ENCODE measurements around the gene GNPAT. TPM values are rescaled to one million over a fixed set of nuclear protein-coding genes. Genes with fewer than 3 reads are reported as not detected.

GNPAT gene
- total and polyA plus RNA-seq, 2 of the 4 experiments (the other 2 are of a cell fraction) = 17.2 to 36.0 TPM

DNA sequence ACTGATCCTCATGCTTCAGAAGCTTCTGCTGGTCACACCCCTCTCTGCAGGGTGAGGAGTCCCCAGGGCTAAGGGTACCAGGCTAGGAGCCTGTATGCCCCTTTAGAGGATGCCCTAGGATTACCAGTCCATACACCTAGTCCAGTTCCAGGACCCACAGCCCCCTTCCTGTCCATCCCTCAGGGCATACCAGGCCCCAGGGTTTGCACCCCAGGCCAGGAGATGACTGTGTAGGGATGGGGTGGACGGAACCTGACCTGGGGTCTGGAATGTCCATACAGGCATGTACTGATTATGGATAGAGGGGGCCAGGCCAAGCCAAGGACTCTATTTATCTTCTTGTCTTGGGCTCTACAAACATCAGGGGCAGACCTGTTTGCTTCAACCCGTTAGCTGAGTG is 44.3 kb upstream of the GNPAT start:
- Histone ChIP-seq H3K36me3 (ENCODE audit: control insufficient read depth, insufficient read depth, low read length) (no peaks in the 10 kb centered on the region), H2AK9ac (replicated peaks; ENCODE audit: low read depth, low read length, poor library complexity) (no peak overlapping the region), H3K4me1 (ENCODE audit: control insufficient read depth, insufficient read depth, low read length) (no peaks in the 10 kb centered on the region), H4K8ac (ENCODE audit: low read depth in 2 of 2, low read length in 2 of 2) (no peak overlapping the region), H3K4ac (ENCODE audit: low read depth, low read length) (no peak overlapping the region), H3K27ac (ENCODE audit: insufficient read depth, low read length) (no peak overlapping the region), H2BK15ac (ENCODE audit: low read depth, low read length) (no peak overlapping the region), H3K18ac (ENCODE audit: low read depth, low read length) (no peak overlapping the region), H3K4me2 (ENCODE audit: low read depth, low read length) (no peak overlapping the region), H3K9me1 (ENCODE audit: insufficient read depth, low read length) (no peaks in the 10 kb centered on the region), H4K91ac (ENCODE audit: insufficient read depth, low read depth, low read length) (no peak overlapping the region), H3K14ac (replicated peaks; ENCODE audit: low read depth, low read length) (no peak overlapping the region), H4K20me1 (ENCODE audit: insufficient read depth, low read length) (no peaks in the 10 kb centered on the region), H3K9me3 (ENCODE audit: control insufficient read depth, insufficient read depth, low read length) (no peaks in the 10 kb centered on the region), H3K4me3 (ENCODE audit: insufficient read depth, low read depth, low read length) (no peak overlapping the region), H2AK5ac (ENCODE audit: low read depth, low read length) (no peak overlapping the region), H2BK120ac (ENCODE audit: low read depth, low read length) (no peak overlapping the region), H3K79me1 (ENCODE audit: low read depth in 1 of 2, low read length in 2 of 2) (no peaks in the 10 kb centered on the region), H3K23ac (ENCODE audit: low read depth, low read length) (no peak overlapping the region), H2BK20ac (ENCODE audit: low read depth, low read length) (no peak overlapping the region), H2BK5ac (ENCODE audit: low read depth, low read length, poor library complexity, severe bottlenecking) (no peak overlapping the region), H3K56ac (ENCODE audit: extremely low read depth, insufficient read depth, low read length) (no peak overlapping the region), H3K9ac (ENCODE audit: low read depth, low read length) (no peak overlapping the region), H4K5ac (ENCODE audit: low read depth, low read length) (no peak overlapping the region), H3K27me3 (ENCODE audit: control insufficient read depth, insufficient read depth, low read length) (peaks cover 24% of the 10 kb centered on the region), H2AFZ (replicated peaks; ENCODE audit: low read length, poor library complexity) (no peak overlapping the region)
- POLR2A ChIA-PET (ENCODE audit: unreplicated experiment) = no interaction called here
- ATAC-seq (ENCODE audit: low read depth) = no peak
- dilution Hi-C loops (cut with HindIII; ENCODE audit: low sequenced_read_pairs, unreplicated experiment) (no loop called here), in situ Hi-C loops (cut with MboI; ENCODE audit: low sequenced_read_pairs) (no loop called here), intact Hi-C loops (cut with micrococcal nuclease) (no loop called here)
- no peak for DNase-seq
- no TSS peak for BruUV-seq (replicated peaks)
- CTCF ChIA-PET = interaction anchor here (0.7 kb wide), 1 partner anchor 260 kb away, joined by 7 read pairs; no protein-coding TSS in a partner anchor
- WGBS, 2 experiments (ENCODE audit: extremely low coverage in 2 of 2, insufficient read length in 1 of 2) = no CpG with 5 or more reads among the region's 2 CpGs
- TF ChIP-seq CHD1 (IDR thresholded peaks at IDR 0.05; ENCODE audit: low read depth, low read length) = no peak
- TF ChIP-seq, protein P1, sequence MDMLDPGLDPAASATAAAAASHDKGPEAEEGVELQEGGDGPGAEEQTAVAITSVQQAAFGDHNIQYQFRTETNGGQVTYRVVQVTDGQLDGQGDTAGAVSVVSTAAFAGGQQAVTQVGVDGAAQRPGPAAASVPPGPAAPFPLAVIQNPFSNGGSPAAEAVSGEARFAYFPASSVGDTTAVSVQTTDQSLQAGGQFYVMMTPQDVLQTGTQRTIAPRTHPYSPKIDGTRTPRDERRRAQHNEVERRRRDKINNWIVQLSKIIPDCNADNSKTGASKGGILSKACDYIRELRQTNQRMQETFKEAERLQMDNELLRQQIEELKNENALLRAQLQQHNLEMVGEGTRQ (IDR thresholded peaks at IDR 0.05; ENCODE audit: low read depth, low read length) = no peak
- TF ChIP-seq, protein P2, sequence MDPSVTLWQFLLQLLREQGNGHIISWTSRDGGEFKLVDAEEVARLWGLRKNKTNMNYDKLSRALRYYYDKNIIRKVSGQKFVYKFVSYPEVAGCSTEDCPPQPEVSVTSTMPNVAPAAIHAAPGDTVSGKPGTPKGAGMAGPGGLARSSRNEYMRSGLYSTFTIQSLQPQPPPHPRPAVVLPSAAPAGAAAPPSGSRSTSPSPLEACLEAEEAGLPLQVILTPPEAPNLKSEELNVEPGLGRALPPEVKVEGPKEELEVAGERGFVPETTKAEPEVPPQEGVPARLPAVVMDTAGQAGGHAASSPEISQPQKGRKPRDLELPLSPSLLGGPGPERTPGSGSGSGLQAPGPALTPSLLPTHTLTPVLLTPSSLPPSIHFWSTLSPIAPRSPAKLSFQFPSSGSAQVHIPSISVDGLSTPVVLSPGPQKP (IDR thresholded peaks at IDR 0.05; ENCODE audit: borderline replicate concordance, low read depth, low read length) = no peak
- TF ChIP-seq MXI1 (IDR thresholded peaks at IDR 0.05; ENCODE audit: borderline replicate concordance, low read depth, low read length) = no peak
- no peak for TF ChIP-seq FOS (IDR thresholded peaks at IDR 0.05; ENCODE audit: low read depth, low read length)
- no peak for TF ChIP-seq RAD21 (IDR thresholded peaks at IDR 0.05; ENCODE audit: low read length)
- TF ChIP-seq CEBPB (IDR thresholded peaks at IDR 0.05; ENCODE audit: low read depth, low read length) = no peak
- no peak for TF ChIP-seq RCOR1 (IDR thresholded peaks at IDR 0.05; ENCODE audit: insufficient replicate concordance, low read length)
- TF ChIP-seq POLR2A (IDR thresholded peaks at IDR 0.05; ENCODE audit: low read depth, low read length) = no peak
- TF ChIP-seq BHLHE40 (IDR thresholded peaks at IDR 0.05; ENCODE audit: low read depth, low read length) = no peak
- no peak for TF ChIP-seq MAFK (IDR thresholded peaks at IDR 0.05; ENCODE audit: low read depth, low read length)
